ENCODE measurements around the gene PHC2.

Gene PHC2

DNA sequence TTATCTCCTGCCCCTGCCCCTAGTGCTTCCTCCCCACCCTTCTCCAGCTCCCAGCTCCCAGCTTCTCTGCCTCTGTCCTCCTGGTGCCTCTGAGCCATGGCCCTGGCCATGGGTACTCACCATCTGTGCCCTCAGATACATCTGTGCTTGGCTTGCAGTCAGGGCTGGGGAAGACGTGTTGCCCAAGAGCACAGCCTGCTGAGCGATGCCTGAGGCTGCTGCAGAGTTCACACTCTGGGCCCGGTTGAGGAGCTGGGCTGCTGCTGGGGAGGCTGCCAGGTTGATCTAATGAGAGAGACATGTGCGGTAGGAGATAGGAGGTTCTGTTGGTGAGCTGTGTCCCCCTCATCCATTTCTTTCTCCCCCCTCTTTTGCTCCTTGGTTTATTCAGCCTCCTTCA is 60.6 kb downstream of the PHC2 start:
- Histone ChIP-seq H3K36me3 (peaks cover 0 to 4% (median 0%) of the 10 kb centered on the region in 11 experiments; a peak in 6 of 22 replicates), H3K4me1 (peaks cover 24 to 30% (median 28%) of the 10 kb centered on the region in 10 experiments), H3K27me3 (no peaks in the 10 kb centered on the region), H3K9me3 (replicated peaks in 1 of 11) (no peaks in the 10 kb centered on the region), H3K9ac (no peak overlapping the region), H4K20me1 (peaks cover 0 to 17% (median 0%) of the 10 kb centered on the region in 11 experiments; a peak in 2 of 22 replicates), H3K27ac (no peak overlapping the region), H3K4me3 (no peak overlapping the region), H3K4me2 (no peak overlapping the region)
- no peak for TF ChIP-seq Cebpa-rat (IDR thresholded peaks at IDR 0.05)

- Histone ChIP-seq H3K9me3 (replicated peaks in 1 of 11) (no peaks in the 10 kb centered on the region), H3K4me2 (no peak overlapping the region), H3K27ac (no peak overlapping the region), H3K27me3 (no peaks in the 10 kb centered on the region), H3K4me3 (no peak overlapping the region), H3K4me1 (peaks cover 30 to 35% (median 33%) of the 10 kb centered on the region in 10 experiments), H4K20me1 (peaks cover 0 to 17% (median 0%) of the 10 kb centered on the region in 11 experiments; a peak in 2 of 22 replicates), H3K36me3 (peaks cover 0 to 3% (median 0%) of the 10 kb centered on the region in 11 experiments; a peak in 6 of 22 replicates), H3K9ac (no peak overlapping the region)
- TF ChIP-seq Cebpa-rat (IDR thresholded peaks at IDR 0.05): no peak
Observed at GRCh38 chr1:33369764-33370163, 61.1 kb downstream of the PHC2 start.

- Histone ChIP-seq H3K4me1 (peaks cover 37 to 42% (median 40%) of the 10 kb centered on the region in 10 experiments), H3K4me2 (no peak overlapping the region), H4K20me1 (peaks cover 0 to 17% (median 0%) of the 10 kb centered on the region in 11 experiments; a peak in 2 of 22 replicates), H3K36me3 (no peaks in the 10 kb centered on the region; a peak in 5 of 22 replicates), H3K4me3 (no peak overlapping the region), H3K27ac (no peak overlapping the region), H3K9me3 (replicated peaks in 1 of 11) (no peaks in the 10 kb centered on the region), H3K9ac (no peak overlapping the region), H3K27me3 (no peaks in the 10 kb centered on the region)
- no peak for TF ChIP-seq Cebpa-rat (IDR thresholded peaks at IDR 0.05)
Observed at GRCh38 chr1:33369081-33369480, 61.8 kb downstream of the PHC2 start.

GRCh38 chr1:33368431-33368830 is 62.5 kb downstream of the PHC2 start:
- H3K4me2 ChIP-seq: peak overlapping the region in 2 of 11 experiments; percentile 30 to 86; a peak in 1 of 22 replicates

DNA sequence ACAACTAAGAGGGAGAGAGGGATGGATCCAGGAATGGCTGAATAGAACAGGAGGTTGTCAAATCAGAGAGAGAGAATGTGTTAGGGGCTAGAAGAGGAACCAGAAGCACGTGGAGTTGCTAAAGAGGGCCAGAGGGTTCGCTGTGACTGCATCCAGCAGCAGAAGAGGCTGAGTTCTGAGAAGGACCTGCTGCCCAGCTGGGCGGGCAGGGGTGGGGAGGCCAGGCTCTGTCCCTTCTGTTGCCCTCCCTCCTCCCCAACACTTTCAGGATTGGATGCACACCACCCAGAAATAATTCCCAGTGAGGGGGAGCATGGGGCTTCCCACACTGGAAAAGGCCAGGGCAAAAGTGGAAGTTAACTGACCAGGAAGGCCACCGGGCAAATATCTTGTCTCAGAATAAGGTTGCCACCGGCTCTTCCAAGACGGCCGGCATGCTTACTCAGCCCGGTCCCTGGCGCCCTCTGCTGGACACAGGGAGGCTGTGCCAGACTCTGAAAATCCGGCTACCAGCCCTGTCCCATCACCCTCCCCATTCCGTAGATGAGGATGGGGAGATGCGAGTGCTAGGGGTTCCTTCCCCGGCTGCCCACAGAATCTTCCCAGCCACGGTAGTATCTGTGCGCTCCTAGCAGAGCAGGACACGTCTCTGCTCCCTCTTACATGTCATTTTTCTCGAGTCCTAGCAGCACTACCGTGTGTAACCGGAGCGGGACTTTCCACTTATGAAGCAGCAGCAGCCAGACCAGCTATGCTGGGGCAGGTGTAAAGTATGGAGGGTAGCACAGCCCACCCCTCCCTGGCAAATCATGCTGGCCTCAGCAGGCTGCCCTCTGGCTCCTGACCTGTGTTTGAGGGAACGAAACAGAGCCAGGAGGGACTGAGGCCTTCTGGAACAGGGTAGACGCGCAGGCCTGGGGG is 63.1 kb downstream of the PHC2 start:
- Histone ChIP-seq H3K36me3 (no peaks in the 10 kb centered on the region; a peak in 4 of 22 replicates), H3K9ac (peak overlapping the region in 4 of 11 experiments; percentile 13 to 44 (median 29); a peak in 9 of 22 replicates), H3K9me3 (replicated peaks in 1 of 11) (no peaks in the 10 kb centered on the region), H4K20me1 (peaks cover 0 to 17% (median 0%) of the 10 kb centered on the region in 11 experiments; a peak in 2 of 22 replicates), H3K27ac (0 out of 22 replicates have a peak overlapping the region, but pooled peaks of 2 of the 11 experiments have one; percentile 12 to 34), H3K4me1 (peaks cover 50 to 55% (median 53%) of the 10 kb centered on the region in 10 experiments), H3K4me2 (peak overlapping the region; percentile 61 to 95 (median 86); a peak in 15 of 22 replicates), H3K27me3 (no peaks in the 10 kb centered on the region), H3K4me3 (no peak overlapping the region)
- TF ChIP-seq Cebpa-rat (IDR thresholded peaks at IDR 0.05): no peak

More at GRCh38 chr1:33368431-33368830, 62.5 kb downstream of the PHC2 start:
- Histone ChIP-seq H3K9me3 (replicated peaks in 1 of 11) (no peaks in the 10 kb centered on the region), H3K36me3 (no peaks in the 10 kb centered on the region; a peak in 4 of 22 replicates), H3K27ac (no peak overlapping the region), H3K9ac (no peak overlapping the region), H4K20me1 (peaks cover 0 to 17% (median 0%) of the 10 kb centered on the region in 11 experiments; a peak in 2 of 22 replicates), H3K27me3 (no peaks in the 10 kb centered on the region), H3K4me3 (no peak overlapping the region), H3K4me1 (peaks cover 43 to 49% (median 46%) of the 10 kb centered on the region in 10 experiments)
- TF ChIP-seq Cebpa-rat (IDR thresholded peaks at IDR 0.05): no peak

DNA sequence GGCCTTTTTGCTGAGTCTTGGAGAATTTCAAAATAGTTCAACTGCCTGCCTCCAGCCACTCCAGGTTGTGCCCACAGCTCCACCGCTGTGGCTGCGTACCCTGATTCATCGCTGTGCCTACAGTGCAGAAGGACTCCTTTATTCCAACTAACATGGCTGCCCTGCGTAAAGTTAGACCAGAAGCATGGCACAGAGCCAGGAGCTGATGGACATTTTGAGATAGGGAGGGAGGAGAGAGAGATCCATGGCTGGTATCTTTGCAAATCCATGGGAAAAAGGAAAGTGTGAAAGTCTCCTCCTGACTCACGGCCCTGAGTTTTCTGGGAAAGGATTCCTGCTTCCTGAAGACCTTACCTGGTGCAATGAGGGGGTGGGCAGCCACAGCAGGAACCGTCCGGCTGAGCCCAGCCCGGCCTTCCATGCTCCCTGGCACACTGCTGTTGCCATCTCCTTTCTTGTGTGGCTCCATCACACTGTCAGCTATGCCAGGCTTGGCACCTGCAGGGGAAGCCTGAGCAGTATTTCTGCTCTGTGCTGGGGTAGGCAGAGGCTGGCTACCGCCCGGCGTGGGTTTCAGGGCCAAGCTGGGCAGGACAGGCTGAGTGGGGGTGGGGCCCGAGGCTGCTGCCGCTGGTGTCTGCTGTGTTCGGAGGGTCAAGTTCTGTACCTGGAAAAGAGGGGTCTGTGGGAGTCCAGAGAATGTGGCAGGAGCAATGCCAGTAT is 64.0 kb downstream of the PHC2 start:
- no peak for TF ChIP-seq Cebpa-rat (IDR thresholded peaks at IDR 0.05)
- Histone ChIP-seq H3K4me1 (peaks cover 58 to 64% (median 61%) of the 10 kb centered on the region in 10 experiments), H3K4me3 (no peak overlapping the region), H3K36me3 (no peaks in the 10 kb centered on the region; a peak in 3 of 22 replicates), H3K27me3 (no peaks in the 10 kb centered on the region), H3K27ac (peak overlapping the region in 2 of 11 experiments; percentile 22 to 79; a peak in 2 of 22 replicates), H3K9me3 (replicated peaks in 1 of 11) (no peaks in the 10 kb centered on the region), H4K20me1 (peaks cover 0 to 14% (median 0%) of the 10 kb centered on the region in 11 experiments; a peak in 1 of 22 replicates), H3K4me2 (peak overlapping the region; percentile 61 to 95 (median 86)), H3K9ac (peak overlapping the region in 4 of 11 experiments; percentile 13 to 44 (median 29); a peak in 7 of 22 replicates)

DNA sequence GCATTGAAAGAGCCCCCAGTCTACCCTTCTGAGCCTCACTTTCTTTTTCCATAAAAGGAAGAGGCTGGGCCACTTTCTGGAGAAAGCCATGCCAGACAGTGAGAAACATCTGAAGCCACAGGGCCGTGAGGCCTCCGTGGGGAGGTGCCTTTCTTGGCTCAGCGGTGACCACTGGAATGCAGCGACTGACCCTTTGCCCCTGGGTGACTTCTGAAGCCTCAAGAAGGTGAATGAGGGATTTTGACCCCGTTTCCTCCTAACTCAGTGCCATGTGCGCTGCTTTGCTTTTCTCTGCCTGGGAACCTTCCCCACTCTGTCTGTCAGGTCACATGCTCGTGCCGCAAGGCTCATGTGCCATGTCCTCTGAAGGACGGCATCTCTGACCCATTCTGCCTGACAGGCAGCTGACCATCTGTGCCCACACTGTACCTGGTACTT is 65.3 kb downstream of the PHC2 start:
- TF ChIP-seq Cebpa-rat (IDR thresholded peaks at IDR 0.05): no peak
- peak overlapping the region; percentile 61 to 95 (median 86) for H3K4me2 ChIP-seq
- 0 out of 22 replicates have a peak, but pooled peaks cover 0 to 8% (median 0%) of the 10 kb centered on the region in 11 experiments for H4K20me1 ChIP-seq
- peak overlapping the region in 9 of 11 experiments; percentile 6 to 79 (median 64); a peak in 17 of 22 replicates for H3K27ac ChIP-seq
- peak overlapping the region in 10 of 11 experiments; percentile 4 to 77 (median 54); a peak in 16 of 22 replicates for H3K9ac ChIP-seq
- H3K4me1 ChIP-seq: peaks cover 72 to 77% (median 75%) of the 10 kb centered on the region in 10 experiments
- H3K36me3 ChIP-seq: no peaks in the 10 kb centered on the region
- H3K27me3 ChIP-seq: no peaks in the 10 kb centered on the region
- no peaks in the 10 kb centered on the region for H3K9me3 ChIP-seq (replicated peaks in 1 of 11)
- H3K4me3 ChIP-seq: 0 out of 20 replicates have a peak overlapping the region, but pooled peaks of 1 of the 10 experiments have one; percentile 45

DNA sequence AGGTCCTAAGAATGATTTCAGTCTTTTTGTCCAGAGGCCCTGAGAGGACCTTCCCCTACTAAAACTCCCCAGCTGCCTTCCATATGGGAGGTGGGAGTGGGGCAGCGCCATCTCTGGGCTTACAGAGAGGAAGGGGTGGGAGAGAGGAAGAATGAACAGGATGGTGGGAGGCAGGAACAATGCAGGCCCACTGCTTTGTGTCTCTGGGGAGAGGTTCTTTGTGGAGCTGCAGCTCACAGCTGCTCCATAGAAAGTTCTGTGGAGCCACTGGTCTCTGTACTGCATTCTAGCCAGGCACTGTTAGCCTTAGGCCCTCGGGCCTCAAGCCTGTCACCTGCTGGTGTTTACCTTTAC is 66.4 kb downstream of the PHC2 start:
- Histone ChIP-seq H3K27ac (peak overlapping the region in 8 of 11 experiments; percentile 15 to 79 (median 68); a peak in 15 of 22 replicates), H3K27me3 (no peaks in the 10 kb centered on the region), H3K4me3 (peak overlapping the region in 4 of 10 experiments; percentile 1 to 53 (median 32); a peak in 5 of 20 replicates), H3K9ac (peak overlapping the region in 8 of 11 experiments; percentile 0 to 77 (median 64); a peak in 14 of 22 replicates), H3K9me3 (replicated peaks in 1 of 11) (no peaks in the 10 kb centered on the region), H3K36me3 (no peaks in the 10 kb centered on the region), H3K4me1 (peaks cover 75 to 86% (median 78%) of the 10 kb centered on the region in 10 experiments), H4K20me1 (0 out of 22 replicates have a peak, but pooled peaks cover 0 to 3% (median 0%) of the 10 kb centered on the region in 11 experiments), H3K4me2 (peak overlapping the region; percentile 61 to 95 (median 86))
- TF ChIP-seq Cebpa-rat (IDR thresholded peaks at IDR 0.05): no peak
